KMS-11 (cell line): ENCODE measurements around the gene SSNA1.
A peak's percentile ranks its signal among the peaks of the same experiment; 100 is the strongest.

Experiments used
- H2AFZ ChIP-seq: fragments of 200-600 bp; sonication (generic); 2 replicates; pipeline ENCODE4 v1.6.1; 2016; ENCODE audit warnings: antibody characterized with exemption, mixed run types, low read depth
- H3K27ac ChIP-seq: fragments of 200-600 bp; sonication (generic); 2 replicates; pipeline ENCODE4 v1.6.1; 2016; ENCODE audit warnings: mild to moderate bottlenecking, mixed run types
- H3K27me3 ChIP-seq: fragments of 200-600 bp; sonication (generic); 2 replicates; pipeline ENCODE4 v1.6.1; 2017; ENCODE audit warnings: mild to moderate bottlenecking, low read depth, mixed run types, moderate library complexity; ENCODE audit not compliant: insufficient read depth
- H3K36me3 ChIP-seq: fragments of 200-600 bp; sonication (generic); 2 replicates; pipeline ENCODE4 v1.6.1; 2017; ENCODE audit warnings: mild to moderate bottlenecking, mixed run types; ENCODE audit not compliant: insufficient read depth
- H3K4me1 ChIP-seq: fragments of 200-600 bp; sonication (generic); 2 replicates; pipeline ENCODE4 v1.6.1; 2016; ENCODE audit warnings: mild to moderate bottlenecking, low read depth, mixed run types; ENCODE audit not compliant: poor library complexity, severe bottlenecking
- H3K4me2 ChIP-seq: fragments of 200-600 bp; sonication (generic); 2 replicates; pipeline ENCODE4 v1.7.0; 2016; ENCODE audit warnings: mild to moderate bottlenecking, mixed run types
- H3K4me3 ChIP-seq: fragments of 200-600 bp; sonication (generic); IDR thresholded peaks from 2 replicates; pipeline ENCODE4 v1.6.1; 2017; ENCODE audit warnings: low read depth, low read length, mixed read lengths; ENCODE audit not compliant: insufficient read depth
- H3K79me2 ChIP-seq: fragments of 200-600 bp; sonication (generic); 2 replicates; pipeline ENCODE4 v1.6.1; 2016; ENCODE audit warnings: low read depth, mixed run types; ENCODE audit not compliant: insufficient read depth
- H3K9ac ChIP-seq: fragments of 200-600 bp; sonication (generic); 2 replicates; pipeline ENCODE4 v1.6.1; 2016; ENCODE audit warnings: mild to moderate bottlenecking, mixed run types
- H4K20me1 ChIP-seq: fragments of 200-600 bp; sonication (generic); 2 replicates; pipeline ENCODE4 v1.6.1; 2016; ENCODE audit warnings: mild to moderate bottlenecking, mixed run types; ENCODE audit not compliant: insufficient read depth
- CTCF ChIP-seq: fragments of 200-600 bp; sonication (generic); conservative IDR thresholded peaks from 2 replicates; pipeline ENCODE4 v1.6.1; 2017; ENCODE audit warnings: low read depth, mild to moderate bottlenecking, antibody characterized with exemption, low read length, moderate library complexity, mixed read lengths

Gene SSNA1

GRCh38 chr9:137188490-137189296 lies at the start of gene SSNA1, which contains the start of gene ANAPC2:
SSNA1 (plus strand) TSS chr9:137188676; CDS start chr9:137188727, 51 bp downstream.
ANAPC2 (minus strand) TSS chr9:137188560; CDS start chr9:137188532, 28 bp downstream.
- Histone ChIP-seq H3K4me1 (peaks cover 24% of the 10 kb centered on the region), H3K9ac (peak within 1 kb of the TSS; percentile 81), H3K27ac (peak within 1 kb of the TSS; percentile 90), H3K4me3 (peak within 1 kb of the TSS; percentile 37), H4K20me1 (no peaks in the 10 kb centered on the region), H3K4me2 (peak within 1 kb of the TSS; percentile 97), H2AFZ (peak within 1 kb of the TSS; percentile 60), H3K79me2 (peaks cover 31% of the 10 kb centered on the region), H3K36me3 (no peaks in the 10 kb centered on the region), H3K27me3 (no peaks in the 10 kb centered on the region)
- peak; percentile 47 for TF ChIP-seq CTCF

GRCh38 chr9:137138722-137139467 lies 49.6 kb upstream of the SSNA1 start, which contains the start of gene GRIN1:
GRIN1 (plus strand) TSS chr9:137139154; CDS start chr9:137139487, 333 bp downstream.
- Histone ChIP-seq H3K4me3 (no peak within 1 kb of the TSS), H3K79me2 (no peaks in the 10 kb centered on the region), H2AFZ (no peak within 1 kb of the TSS), H3K4me1 (no peaks in the 10 kb centered on the region), H3K27me3 (peaks cover 86% of the 10 kb centered on the region), H3K36me3 (no peaks in the 10 kb centered on the region), H3K27ac (no peak within 1 kb of the TSS), H3K9ac (no peak within 1 kb of the TSS), H4K20me1 (no peaks in the 10 kb centered on the region), H3K4me2 (no peak within 1 kb of the TSS)
- TF ChIP-seq CTCF, result no peak

GRCh38 chr9:137139468-137140150 lies 48.9 kb upstream of the SSNA1 start:
- no peak overlapping the region for H2AFZ ChIP-seq
- no peaks in the 10 kb centered on the region for H4K20me1 ChIP-seq
- H3K79me2 ChIP-seq, result no peaks in the 10 kb centered on the region
- H3K36me3 ChIP-seq, result no peaks in the 10 kb centered on the region
- H3K4me3 ChIP-seq, result no peak overlapping the region
- H3K4me1 ChIP-seq, result no peaks in the 10 kb centered on the region
- no peak overlapping the region for H3K9ac ChIP-seq
- H3K4me2 ChIP-seq, result no peak overlapping the region
- no peak overlapping the region for H3K27ac ChIP-seq
- TF ChIP-seq CTCF, result no peak
- H3K27me3 ChIP-seq, result peaks cover 86% of the 10 kb centered on the region
